Neural progenitor cell (in vitro differentiated cells): ENCODE measurements around the gene HDLBP. TPM values are rescaled to one million over a fixed set of nuclear protein-coding genes. Genes with fewer than 3 reads are reported as not detected.

Experiments
- DNase-seq: peaks from one replicate; pipeline ENCODE4 v3.0.0-alpha.2; 2016; ENCODE audit warnings: low spot score
- H2AFZ ChIP-seq: fragments of 200-600 bp; sonication (generic); replicated peaks from 2 replicates; pipeline ENCODE4 v1.6.1; 2016; ENCODE audit warnings: antibody characterized with exemption
- H3F3A ChIP-seq: fragments of 200-600 bp; sonication (generic); 2 replicates; pipeline ENCODE4 v1.6.1; 2016; ENCODE audit warnings: antibody characterized with exemption, low read depth
- H3K27ac ChIP-seq: fragments of 200-600 bp; sonication (generic); 2 replicates; pipeline ENCODE4 v1.5.1; 2016; ENCODE audit warnings: mild to moderate bottlenecking
- H3K27me3 ChIP-seq: fragments of 200-600 bp; sonication (generic); 2 replicates; pipeline ENCODE4 v1.6.1; 2016; ENCODE audit warnings: mild to moderate bottlenecking, moderate library complexity
- H3K36me3 ChIP-seq: fragments of 200-600 bp; sonication (generic); 2 replicates; pipeline ENCODE4 v1.5.1; 2016
- H3K4me1 ChIP-seq: fragments of 200-600 bp; sonication (generic); 2 replicates; pipeline ENCODE4 v1.6.1; 2016; ENCODE audit warnings: mixed run types
- H3K4me2 ChIP-seq: fragments of 200-600 bp; sonication (generic); 2 replicates; pipeline ENCODE4 v1.6.1; 2016
- H3K4me3 ChIP-seq: fragments of 200-600 bp; sonication (generic); 2 replicates; pipeline ENCODE4 v1.5.1; 2016
- H3K79me2 ChIP-seq: fragments of 200-600 bp; sonication (generic); 2 replicates; pipeline ENCODE4 v1.6.1; 2016; ENCODE audit warnings: low read depth
- H3K9ac ChIP-seq: fragments of 200-600 bp; sonication (generic); 2 replicates; pipeline ENCODE4 v1.6.1; 2016
- H3K9me3 ChIP-seq: fragments of 200-600 bp; sonication (generic); 2 replicates; pipeline ENCODE4 v1.5.1; 2016; ENCODE audit warnings: low read depth
- H4K20me1 ChIP-seq: fragments of 200-600 bp; sonication (generic); 2 replicates; pipeline ENCODE4 v1.6.1; 2016; ENCODE audit warnings: low read depth
- H3K27ac Mint-ChIP-seq: 3 replicates; pipeline ENCODE4 v1.8.0; 2021; ENCODE audit warnings: mixed read lengths
- H3K27me3 Mint-ChIP-seq: 2 replicates; pipeline ENCODE4 v1.8.0; 2022; ENCODE audit warnings: low read depth, mild to moderate bottlenecking, inconsistent platforms, moderate library complexity, mixed read lengths; ENCODE audit not compliant: insufficient read depth
- H3K36me3 Mint-ChIP-seq: 3 replicates; pipeline ENCODE4 v1.8.0; 2021; ENCODE audit warnings: mixed read lengths
- H3K4me1 Mint-ChIP-seq: 3 replicates; pipeline ENCODE4 v1.8.0; 2021; ENCODE audit warnings: mixed read lengths
- H3K4me3 Mint-ChIP-seq: 3 replicates; pipeline ENCODE4 v1.8.0; 2021; ENCODE audit warnings: mild to moderate bottlenecking, moderate library complexity, mixed read lengths
- H3K9me3 Mint-ChIP-seq: 3 replicates; pipeline ENCODE4 v1.8.0; 2020; ENCODE audit warnings: mixed read lengths
- CTCF ChIP-seq: fragments of 200-600 bp; sonication (generic); IDR thresholded peaks from 2 replicates; pipeline ENCODE4 v1.5.1; 2017; ENCODE audit warnings: antibody characterized with exemption, mild to moderate bottlenecking
- EZH2 ChIP-seq: fragments of 200-600 bp; sonication (generic); IDR thresholded peaks from 2 replicates; pipeline ENCODE4 v1.6.1; 2017; ENCODE audit warnings: antibody characterized with exemption, mild to moderate bottlenecking, moderate library complexity
- EZH2phosphoT487 ChIP-seq: fragments of 200-600 bp; sonication (generic); IDR thresholded peaks from 2 replicates; pipeline ENCODE4 v1.6.1; 2017; ENCODE audit warnings: antibody characterized with exemption
- total RNA-seq: library from RNA; depleted of rRNA; stranded (reverse); fragments of >200 nt; gene quantifications from 2 replicates; pipeline ENCODE4 v1.2.3, GENCODE V29; 2015; ENCODE audit warnings: low replicate concordance

Gene HDLBP
- total RNA-seq, 1 donor from 2014 or later, result 251 TPM

GRCh38 chr2:241289597-241289996, 25.9 kb downstream of the HDLBP start:
- H3K4me2 ChIP-seq, result no peak overlapping the region
- Mint-ChIP-seq H3K9me3 (no peaks in the 10 kb centered on the region), H3K36me3 (peaks cover 7% of the 10 kb centered on the region), H3K27ac (no peak overlapping the region), H3K4me1 (no peaks in the 10 kb centered on the region), H3K27me3 (no peaks in the 10 kb centered on the region), H3K4me3 (no peak overlapping the region)
- no peaks in the 10 kb centered on the region for H3F3A ChIP-seq
- H3K27ac ChIP-seq, result no peak overlapping the region
- H3K4me1 ChIP-seq, result no peaks in the 10 kb centered on the region
- H3K4me3 ChIP-seq, result no peak overlapping the region
- H2AFZ ChIP-seq, result no peak overlapping the region
- H3K36me3 ChIP-seq, result no peaks in the 10 kb centered on the region
- peaks cover 49% of the 10 kb centered on the region for H4K20me1 ChIP-seq
- TF ChIP-seq EZH2, result no peak
- no peak for TF ChIP-seq CTCF
- TF ChIP-seq EZH2phosphoT487, result no peak
- no peaks in the 10 kb centered on the region for H3K27me3 ChIP-seq
- no peaks in the 10 kb centered on the region for H3K9me3 ChIP-seq
- DNase-seq, result no peak
- H3K9ac ChIP-seq, result no peak overlapping the region
- peaks cover 100% of the 10 kb centered on the region for H3K79me2 ChIP-seq

- TF ChIP-seq CTCF (no peak), EZH2 (no peak), EZH2phosphoT487 (no peak)
- Histone ChIP-seq H2AFZ (no peak overlapping the region), H3K9me3 (no peaks in the 10 kb centered on the region), H3K4me3 (no peak overlapping the region), H4K20me1 (peaks cover 50% of the 10 kb centered on the region), H3K27me3 (no peaks in the 10 kb centered on the region), H3F3A (no peaks in the 10 kb centered on the region), H3K27ac (no peak overlapping the region), H3K36me3 (no peaks in the 10 kb centered on the region), H3K4me2 (no peak overlapping the region), H3K9ac (no peak overlapping the region), H3K4me1 (no peaks in the 10 kb centered on the region), H3K79me2 (peaks cover 100% of the 10 kb centered on the region)
- Mint-ChIP-seq H3K9me3 (no peaks in the 10 kb centered on the region), H3K27me3 (no peaks in the 10 kb centered on the region), H3K27ac (no peak overlapping the region), H3K4me3 (no peak overlapping the region), H3K4me1 (no peaks in the 10 kb centered on the region), H3K36me3 (peaks cover 13% of the 10 kb centered on the region)
- DNase-seq, result no peak
Measured at GRCh38 chr2:241289053-241289452, 26.4 kb downstream of the HDLBP start.

- H3K36me3 ChIP-seq, result no peaks in the 10 kb centered on the region
- peaks cover 99% of the 10 kb centered on the region for H3K79me2 ChIP-seq
- Mint-ChIP-seq H3K4me3 (no peak overlapping the region), H3K27ac (no peak overlapping the region), H3K4me1 (no peaks in the 10 kb centered on the region), H3K9me3 (no peaks in the 10 kb centered on the region), H3K27me3 (no peaks in the 10 kb centered on the region), H3K36me3 (peaks cover 13% of the 10 kb centered on the region)
- no peak overlapping the region for H2AFZ ChIP-seq
- H3K27ac ChIP-seq, result no peak overlapping the region
- TF ChIP-seq CTCF (no peak), EZH2 (no peak), EZH2phosphoT487 (no peak)
- peak overlapping the region; percentile 3 for H3K9ac ChIP-seq
- peaks cover 48% of the 10 kb centered on the region for H4K20me1 ChIP-seq
- no peak for DNase-seq
- no peaks in the 10 kb centered on the region for H3F3A ChIP-seq
- no peaks in the 10 kb centered on the region for H3K4me1 ChIP-seq
- H3K9me3 ChIP-seq, result no peaks in the 10 kb centered on the region
- H3K4me3 ChIP-seq, result no peak overlapping the region
- no peaks in the 10 kb centered on the region for H3K27me3 ChIP-seq
- no peak overlapping the region for H3K4me2 ChIP-seq
Measured at GRCh38 chr2:241288324-241288888, 27.1 kb downstream of the HDLBP start.
